Cardiac septum (tissue), 1 donor: ENCODE data around the gene BEND5. TPM values are rescaled to one million over a fixed set of nuclear protein-coding genes. Genes with fewer than 3 reads are reported as not detected.

Experiments
- DNase-seq: peaks from one replicate; pipeline ENCODE4 v3.0.0-alpha.2; 2020; ENCODE audit warnings: low spot score
- intact Hi-C: fragments of 100-400 bp; cut with DNase I; formaldehyde crosslinking; loops from one replicate; pipeline ENCODE4 v1.14.0; 2022
- long read RNA-seq: library from polyadenylated mRNA; unstranded; transcript quantifications from one replicate; pipeline ENCODE4 v2.0.0, GENCODE V29; 2021
- total RNA-seq: library from RNA; stranded (reverse); fragmentation: NEBNext Ultra II Directional; extraction: Animal tissue kit (Norgen Biotek cat#: 25700); gene quantifications from one replicate; pipeline ENCODE4 v1.2.1, GENCODE V29; 2021
- donor health status: DM: no; HTN: no; CAD: no.

BEND5 gene, protein sequence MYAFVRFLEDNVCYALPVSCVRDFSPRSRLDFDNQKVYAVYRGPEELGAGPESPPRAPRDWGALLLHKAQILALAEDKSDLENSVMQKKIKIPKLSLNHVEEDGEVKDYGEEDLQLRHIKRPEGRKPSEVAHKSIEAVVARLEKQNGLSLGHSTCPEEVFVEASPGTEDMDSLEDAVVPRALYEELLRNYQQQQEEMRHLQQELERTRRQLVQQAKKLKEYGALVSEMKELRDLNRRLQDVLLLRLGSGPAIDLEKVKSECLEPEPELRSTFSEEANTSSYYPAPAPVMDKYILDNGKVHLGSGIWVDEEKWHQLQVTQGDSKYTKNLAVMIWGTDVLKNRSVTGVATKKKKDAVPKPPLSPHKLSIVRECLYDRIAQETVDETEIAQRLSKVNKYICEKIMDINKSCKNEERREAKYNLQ
- 3.2 TPM for total RNA-seq
- long read RNA-seq, partial matches to known transcripts, result 1 of 5 reads
- long read RNA-seq, other reads (novel, unspliced or antisense), result 3 of 5 reads

DNA sequence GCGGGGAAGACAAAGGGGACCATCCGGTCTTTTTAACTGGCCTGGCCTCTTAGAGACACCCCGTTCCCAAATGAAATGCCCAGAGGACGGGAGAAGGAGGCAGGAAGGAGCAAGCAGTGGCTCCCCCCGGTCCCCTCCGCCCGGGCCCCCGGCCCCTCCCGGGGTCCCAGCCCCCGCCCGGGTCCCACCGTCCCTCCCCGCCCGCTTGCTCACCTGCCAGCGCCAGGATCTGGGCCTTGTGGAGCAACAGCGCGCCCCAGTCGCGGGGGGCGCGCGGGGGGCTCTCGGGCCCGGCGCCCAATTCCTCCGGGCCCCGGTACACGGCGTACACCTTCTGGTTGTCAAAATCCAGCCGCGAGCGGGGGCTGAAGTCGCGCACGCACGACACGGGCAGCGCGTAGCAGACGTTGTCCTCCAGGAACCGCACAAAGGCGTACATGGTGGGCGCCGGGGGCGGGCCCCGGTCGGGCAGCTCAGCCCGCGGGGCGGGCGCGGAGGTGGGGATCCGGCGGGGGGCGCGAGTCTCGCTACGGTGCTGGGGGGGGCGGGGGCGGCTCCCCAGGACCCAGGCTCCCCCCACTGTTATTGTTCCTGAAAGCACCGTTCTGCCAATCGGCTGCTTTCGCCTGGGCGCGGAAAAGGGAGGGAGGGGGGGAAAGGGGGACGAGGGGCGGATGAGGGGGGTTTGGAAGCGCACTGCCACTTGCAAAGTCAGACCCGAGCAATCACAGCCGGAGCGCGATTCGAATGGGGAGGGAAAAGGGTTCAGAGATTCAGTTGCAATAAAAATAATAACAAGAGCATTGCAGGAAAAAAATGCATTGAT, at the start of gene BEND5:
Gene BEND5, minus strand, starts transcription at position 499 of the 826 bp plus-strand sequence. Its CDS starts 60 bp downstream, at position 439.
- peak; percentile 76 for DNase-seq
- intact Hi-C loops, result no loop called here

DNA sequence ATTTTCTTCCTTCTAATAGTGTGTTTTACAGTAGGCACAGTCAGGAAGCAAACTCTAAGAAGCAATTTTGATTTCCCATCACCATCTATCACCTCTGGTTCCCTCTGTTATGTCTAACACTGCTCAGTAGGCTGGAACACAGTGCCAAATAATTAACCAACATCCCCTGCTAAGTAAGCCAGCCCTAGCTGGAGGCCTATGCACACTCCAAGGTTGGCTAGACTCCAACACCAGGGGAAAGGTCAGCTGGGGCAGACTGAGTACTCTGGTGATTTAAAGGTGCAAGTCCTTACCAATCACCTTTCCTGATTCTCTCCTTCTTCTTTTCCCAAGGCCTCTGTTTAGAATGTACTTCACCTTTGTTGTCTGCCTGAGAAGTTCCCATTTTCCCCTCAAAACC, 46.5 kb upstream of the BEND5 start:
- no peak for DNase-seq
- intact Hi-C loops, result no loop called here

DNA sequence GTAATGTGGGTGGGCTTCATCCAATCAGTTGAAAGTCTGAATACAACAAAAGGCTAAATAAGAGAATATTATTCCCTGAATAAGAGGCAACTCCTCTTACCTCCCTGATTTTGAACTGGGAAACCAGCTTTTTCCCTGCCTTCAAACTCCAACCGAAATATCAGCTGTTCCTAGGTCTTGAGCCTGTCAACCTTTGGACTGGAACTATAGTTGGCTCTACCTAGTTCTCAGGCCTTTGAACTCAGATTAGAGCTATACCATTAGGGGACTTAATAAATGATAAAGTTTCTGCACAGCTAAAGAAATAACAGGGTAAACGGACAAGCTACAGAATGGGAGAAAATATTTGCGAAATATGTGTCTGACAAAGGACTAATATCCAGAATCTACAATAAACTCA, 43.8 kb upstream of the BEND5 start:
- no peak for DNase-seq
- intact Hi-C loops, result no loop called here

DNA sequence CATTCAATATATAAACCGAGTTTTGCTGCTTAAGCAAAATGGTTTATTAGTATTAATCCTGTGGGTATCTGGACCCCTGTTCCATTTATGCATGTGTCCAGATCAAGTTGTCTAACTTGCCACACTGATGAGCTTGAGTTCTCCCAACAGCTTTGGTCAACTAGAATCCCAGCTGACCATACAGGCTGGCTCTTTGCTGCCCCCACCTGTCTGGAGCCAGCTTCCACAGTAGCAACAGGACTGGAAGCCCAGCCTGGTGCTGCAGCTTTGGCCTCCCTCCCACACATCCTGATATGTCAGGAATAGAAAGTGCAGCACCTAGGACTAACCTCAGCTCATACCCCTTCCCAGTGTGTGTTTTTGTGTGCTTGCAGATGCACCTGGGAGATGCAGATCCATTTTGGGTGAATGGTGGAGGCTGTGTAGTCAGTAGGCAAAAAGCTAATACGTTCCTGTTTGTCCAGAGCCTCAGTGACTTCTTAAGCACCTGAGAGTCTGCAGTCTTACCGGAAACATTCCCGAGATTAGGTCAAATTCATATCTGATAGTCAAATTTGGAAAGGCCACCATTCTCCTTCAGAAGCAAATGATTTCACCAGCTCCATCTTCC, 40.9 kb upstream of the BEND5 start:
- DNase-seq, result no peak
- intact Hi-C loops, result loop anchor here (5.0 kb wide), 3 partner anchors 140 to 265 kb away; no protein-coding TSS in a partner anchor

DNA sequence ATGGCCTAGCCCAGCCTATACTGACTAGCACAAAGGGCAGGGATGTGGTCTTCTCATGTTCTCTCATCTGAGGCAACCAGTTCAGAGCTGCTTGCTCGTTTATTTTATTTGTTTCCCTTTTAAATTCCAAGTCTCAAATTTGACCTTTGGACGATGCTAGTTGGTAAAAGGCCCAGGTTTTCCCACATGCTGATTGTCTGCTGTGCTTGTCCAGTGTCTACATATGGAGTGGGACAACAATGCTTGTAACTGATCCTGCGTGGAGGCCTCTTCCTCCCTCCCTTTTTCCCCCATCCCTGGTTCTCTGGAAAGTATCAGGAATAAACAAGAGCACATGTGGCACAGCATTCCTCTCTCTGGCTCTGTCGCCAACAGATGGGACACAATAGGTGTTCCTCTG, 34.0 kb upstream of the BEND5 start:
- intact Hi-C loops, result no loop called here
- DNase-seq, result no peak

DNA sequence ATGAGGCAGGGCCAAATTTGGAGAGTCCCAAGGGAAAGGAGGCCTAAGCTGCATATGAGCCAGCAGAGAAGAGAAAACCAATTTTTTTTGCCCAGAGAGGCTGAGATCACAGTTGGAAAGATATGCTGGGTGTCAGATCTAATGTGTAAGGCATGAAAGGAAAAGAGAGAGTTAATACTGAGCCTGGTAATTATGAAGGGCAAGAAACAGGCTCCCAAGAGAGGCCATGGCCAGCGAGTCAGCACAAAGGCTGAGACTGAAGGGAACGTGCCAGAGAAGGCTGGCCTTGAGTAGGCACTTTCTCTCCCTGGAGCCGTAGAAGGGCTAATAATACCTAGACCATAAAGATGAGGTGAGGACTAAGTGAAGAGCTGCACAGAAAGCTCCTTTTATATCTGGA, 31.8 kb upstream of the BEND5 start:
- intact Hi-C loops, result no loop called here
- DNase-seq, result no peak

DNA sequence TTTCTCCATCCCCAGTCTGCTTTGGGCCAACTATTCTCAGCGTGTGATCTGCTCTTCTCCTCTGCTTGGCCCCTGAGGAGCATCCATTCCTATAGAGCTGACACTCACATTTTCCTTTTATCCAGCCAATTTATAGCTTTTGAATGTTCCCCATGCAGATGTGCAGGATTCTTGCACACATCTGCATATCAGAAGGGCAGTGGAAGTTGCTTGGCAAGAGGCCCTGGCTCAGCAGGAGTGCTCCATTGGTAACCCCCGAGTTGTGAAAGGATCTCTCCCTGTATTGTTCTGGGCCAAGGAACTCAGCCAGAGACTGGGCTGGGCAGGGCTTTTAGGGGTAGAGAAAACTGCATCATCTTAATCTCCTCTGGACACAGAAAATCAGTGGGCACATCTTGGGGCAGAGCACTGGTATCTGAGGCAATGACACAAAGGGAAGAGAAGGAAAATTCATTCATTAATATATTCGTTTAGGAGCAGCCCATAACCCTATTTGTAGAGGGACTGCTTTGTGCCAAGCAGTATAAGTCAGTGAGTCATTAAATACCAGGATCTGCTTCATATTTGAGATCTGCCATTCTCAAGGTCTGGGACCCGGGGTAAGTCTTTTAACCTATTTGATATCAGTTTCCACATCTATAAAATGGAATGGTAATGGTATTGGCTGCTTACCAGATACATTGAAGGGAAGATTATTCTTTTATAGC, 31.0 kb upstream of the BEND5 start:
- intact Hi-C loops, result no loop called here
- no peak for DNase-seq

DNA sequence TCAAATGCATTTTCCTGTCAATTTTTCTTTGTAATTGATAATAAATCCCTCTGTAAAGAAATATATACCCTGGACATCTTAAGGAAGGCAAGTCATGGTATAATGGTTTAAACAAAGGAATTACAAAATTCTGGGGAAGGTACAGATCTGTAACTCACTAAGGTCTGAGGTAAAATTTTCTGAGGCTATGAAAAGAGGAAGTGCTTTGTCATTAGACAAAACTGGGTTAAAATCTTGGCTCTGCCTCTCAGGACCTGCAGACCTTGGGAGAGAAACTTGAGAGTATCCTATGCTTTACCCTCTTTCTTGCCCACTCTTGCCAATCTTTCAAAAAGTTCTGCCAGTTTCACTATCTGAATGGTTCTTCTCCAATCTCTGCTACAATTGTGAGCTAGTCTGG, 26.8 kb upstream of the BEND5 start:
- no peak for DNase-seq
- intact Hi-C loops, result no loop called here

DNA sequence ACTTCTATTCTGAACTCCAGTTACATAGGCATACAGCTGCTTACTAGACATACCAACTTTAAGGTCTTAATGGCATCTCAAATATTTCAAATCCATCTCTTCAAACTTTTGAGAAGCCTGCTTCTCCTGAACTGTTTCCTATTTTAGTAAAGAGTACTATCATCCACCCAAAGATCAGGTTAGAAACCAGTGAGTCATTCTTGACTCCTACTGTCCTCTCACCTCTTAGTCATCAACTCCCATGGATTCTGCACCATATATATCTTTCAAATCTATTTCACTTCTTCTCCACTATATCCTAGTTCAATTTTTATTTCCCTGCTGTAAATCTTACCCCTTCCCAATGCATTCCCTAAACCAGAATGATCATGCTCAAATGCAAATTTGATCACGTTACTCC, 18.1 kb upstream of the BEND5 start:
- intact Hi-C loops, result no loop called here
- no peak for DNase-seq

DNA sequence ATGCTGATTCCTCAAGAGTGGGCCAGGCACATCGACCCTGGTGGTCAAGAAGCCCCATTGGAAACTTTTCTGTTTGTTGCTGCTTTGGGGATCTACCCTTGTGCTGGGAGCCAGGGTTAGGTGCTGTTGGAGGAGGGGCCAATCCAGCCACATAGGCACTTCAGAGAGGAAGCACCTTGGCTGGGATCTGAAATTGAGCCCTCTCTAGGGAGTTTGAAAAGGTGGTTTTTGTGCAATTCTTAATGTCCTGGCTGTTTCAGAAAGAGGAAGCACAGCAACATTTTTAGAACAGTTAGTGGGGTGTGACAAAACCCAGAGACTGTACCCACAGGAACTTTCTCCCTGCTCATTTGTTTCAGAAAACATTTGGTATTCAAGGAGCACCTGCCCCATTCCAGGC, 17.2 kb upstream of the BEND5 start:
- intact Hi-C loops, result no loop called here
- no peak for DNase-seq

DNA sequence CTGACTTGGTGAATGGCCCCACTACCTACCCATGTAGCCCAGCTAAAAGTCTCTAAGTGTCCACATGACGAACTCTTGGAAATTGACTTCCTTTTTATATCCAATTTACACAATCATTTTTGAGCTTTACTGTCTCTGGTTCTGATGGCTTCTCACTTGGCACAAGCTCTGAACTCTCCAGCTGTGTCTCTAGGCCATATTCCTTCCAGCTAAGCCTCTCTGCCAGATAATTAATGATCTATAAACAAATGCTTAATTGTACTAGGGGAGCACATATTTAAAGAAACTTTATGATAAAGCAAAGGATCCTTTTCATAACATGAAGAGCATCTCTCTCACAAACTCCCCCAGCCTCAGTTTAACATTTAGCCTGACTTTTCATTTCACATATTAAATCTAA, 16.3 kb upstream of the BEND5 start:
- DNase-seq, result no peak
- intact Hi-C loops, result no loop called here

DNA sequence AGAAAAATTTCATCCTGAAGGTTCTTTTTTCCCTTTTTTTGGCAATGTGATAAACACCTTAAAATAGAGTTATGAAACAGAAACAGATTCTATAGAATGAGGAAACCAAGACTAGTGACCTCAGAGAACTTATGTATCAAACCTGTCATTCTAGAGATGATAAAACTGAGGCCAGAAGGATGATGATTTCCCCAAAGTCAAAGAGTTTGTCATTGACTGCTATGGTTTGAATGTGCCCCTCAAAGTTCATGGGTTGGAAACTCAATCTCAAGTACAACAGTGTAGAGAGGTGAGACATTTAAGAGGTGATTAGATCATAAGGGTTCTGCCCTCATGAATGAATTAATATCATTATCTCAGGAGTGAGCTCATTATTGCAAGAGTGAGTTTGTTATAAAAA, 13.7 kb upstream of the BEND5 start:
- intact Hi-C loops, result no loop called here
- DNase-seq, result no peak

DNA sequence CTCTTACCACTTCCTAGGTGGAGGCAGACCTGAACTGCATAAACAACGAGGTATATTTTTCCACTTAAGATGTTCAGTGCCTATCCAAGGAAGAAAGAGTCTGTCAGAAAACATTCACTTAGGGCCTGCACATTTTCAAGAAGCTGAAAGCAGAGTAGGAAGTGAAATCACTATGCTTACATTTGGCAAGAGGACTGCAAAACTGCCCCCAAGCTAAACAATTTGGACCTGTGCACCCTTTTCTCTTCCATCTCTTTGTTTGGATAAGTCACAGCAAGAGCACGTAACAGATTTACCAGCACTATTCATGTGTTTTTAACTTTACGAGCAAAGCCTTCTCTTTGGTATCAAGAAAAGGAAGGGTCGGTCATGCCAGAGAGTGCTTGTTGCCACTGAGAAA, 13.2 kb upstream of the BEND5 start:
- DNase-seq, result no peak
- intact Hi-C loops, result no loop called here

DNA sequence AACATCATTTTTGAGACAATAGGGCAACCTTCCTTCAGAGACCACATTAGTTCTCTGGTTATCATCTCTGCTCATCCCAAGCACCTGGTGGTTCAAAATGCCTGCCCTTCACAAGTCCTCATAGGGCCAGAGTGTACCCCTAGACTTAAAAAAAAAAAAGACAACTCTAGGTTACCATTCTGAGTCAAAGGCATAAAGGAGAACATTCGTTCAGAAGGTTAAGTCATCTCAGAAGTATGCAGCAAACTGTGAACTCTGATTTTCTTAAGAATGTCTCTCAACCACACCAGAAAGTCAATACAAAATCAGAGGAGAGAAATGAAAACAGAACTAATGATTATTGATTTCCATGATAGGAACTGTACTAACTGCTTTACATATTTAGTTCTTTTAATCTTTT, 9.2 kb upstream of the BEND5 start:
- intact Hi-C loops, result no loop called here
- no peak for DNase-seq

DNA sequence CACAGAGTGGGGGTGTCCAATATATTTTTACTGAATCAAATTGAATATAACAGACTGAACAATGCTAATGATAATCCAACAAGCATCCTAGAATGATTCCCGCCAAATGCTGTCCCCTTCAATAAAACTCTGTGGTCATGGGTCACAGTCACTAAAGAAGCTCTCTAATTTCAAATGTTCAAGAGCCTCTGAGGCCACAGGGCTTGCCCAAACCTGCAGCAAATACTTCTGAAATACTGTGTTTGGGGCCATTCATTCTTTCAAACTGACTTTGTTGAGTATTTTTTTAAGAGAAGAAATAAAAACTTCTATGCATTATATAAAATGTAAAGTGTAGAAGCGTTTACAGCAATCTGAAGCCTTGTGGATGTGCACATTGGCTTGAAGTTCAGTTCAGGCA, 7.6 kb upstream of the BEND5 start:
- intact Hi-C loops, result no loop called here
- DNase-seq, result no peak

DNA sequence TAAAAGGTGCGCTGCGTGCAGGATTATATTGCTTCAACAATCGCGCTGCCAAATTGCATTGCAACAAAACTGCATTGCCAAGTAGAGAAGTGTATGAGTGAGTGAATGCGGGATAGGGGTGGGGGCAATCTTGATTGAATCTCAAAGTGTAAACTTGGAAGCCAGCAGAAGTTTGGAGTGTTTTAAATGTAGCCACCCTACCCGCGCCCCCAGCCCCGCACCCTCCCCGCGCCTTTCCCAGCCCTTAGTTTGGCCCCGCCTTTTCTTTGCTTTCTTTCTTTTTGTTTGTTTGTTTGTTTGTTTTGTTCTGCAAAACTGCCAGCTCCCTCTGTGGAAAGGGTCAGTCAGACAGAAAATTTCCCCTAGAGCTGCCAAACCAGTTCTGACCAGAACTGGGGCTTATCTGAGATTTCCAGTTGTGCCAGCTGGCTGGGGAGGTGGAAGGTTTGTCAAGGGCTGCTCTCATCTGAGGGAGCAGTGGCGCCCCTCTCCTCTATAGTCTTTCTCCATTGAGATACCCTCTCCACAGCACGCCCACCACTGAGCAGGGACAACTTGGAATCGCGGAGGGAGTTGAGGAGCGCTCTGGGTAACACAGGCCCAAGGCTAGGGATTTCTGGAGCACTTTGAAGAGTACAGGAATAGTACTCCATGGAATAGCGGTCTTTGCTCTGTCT, 666 bp upstream of the BEND5 start:
- intact Hi-C loops, result no loop called here

DNA sequence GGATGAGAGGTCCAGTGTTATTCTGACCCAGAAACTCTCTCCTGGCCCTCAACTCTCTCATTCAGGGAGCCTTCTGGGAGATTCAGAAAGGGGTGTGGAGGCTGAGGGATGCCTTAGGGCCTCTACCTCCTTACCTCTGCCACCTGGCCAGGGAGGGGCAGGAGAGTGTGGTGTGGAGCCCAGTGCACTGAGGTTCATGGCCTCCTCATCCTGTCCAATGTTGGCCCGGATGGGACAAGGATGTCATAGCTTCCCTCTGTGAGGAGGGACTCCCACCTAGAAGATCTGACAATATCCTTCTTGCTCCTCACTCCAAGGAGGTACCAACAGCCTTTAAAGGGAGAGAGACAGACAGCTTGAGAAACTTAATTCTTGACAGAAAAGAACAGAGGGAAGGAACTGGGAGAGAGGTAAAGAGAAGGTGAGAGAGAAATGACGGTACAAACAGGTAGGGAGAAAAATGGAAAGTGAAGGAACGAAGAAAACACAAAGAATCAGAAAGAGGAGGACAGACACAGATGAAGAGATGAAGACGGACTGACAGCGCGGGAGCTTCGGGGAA, 779 bp downstream of the BEND5 start:
- DNase-seq, result no peak
- intact Hi-C loops, result no loop called here

More for the DNA sequence above, 666 bp upstream of the BEND5 start:
- DNase-seq, result no peak

DNA sequence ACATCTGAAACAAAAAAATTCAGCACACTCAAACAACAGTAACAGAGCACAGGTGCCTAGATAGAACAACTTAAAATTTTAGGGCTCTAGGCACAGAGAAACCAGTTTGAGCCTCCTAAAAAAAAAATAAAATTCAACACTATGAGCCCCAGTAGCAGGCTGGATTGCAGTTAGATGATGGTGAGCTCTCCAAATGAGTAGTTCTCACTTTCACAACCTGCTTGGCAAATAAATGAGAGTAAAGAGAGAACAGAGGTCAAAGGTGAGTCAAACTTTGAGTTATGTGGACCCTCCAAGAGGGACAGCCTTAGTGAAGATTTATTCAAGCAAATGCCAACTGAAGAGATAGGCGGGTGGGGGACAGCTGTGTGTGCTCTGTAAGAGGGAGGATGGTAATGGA, 3.6 kb downstream of the BEND5 start:
- intact Hi-C loops, result no loop called here
- no peak for DNase-seq

DNA sequence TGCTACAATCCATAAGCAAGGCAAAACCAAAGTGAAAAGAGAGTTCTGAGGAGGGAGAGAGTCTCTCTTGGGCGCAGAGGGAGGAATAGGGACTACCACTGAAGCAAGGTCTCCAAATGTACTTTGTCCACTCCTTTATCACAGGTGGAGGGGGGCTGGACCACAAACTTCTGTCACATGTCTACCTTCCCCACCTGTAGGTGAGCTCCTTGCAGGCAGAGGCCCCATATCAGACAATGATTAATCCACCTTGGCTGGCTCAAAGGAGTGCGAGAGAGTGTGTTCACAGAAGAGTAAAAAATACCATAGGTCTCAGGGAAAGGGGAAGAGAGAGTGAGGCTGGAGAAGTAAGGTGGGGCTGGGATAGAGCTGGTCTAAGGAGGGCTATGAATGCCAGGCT, 4.5 kb downstream of the BEND5 start:
- no peak for DNase-seq
- intact Hi-C loops, result no loop called here
